SK-N-MC (cell line): Measurements from ENCODE around the gene AQP3.

Source experiments
- DNase-seq: peaks from one replicate; pipeline ENCODE4 v3.0.0-alpha.2; 2011; ENCODE audit warnings: low read depth, low spot score
- H3K27ac ChIP-seq: fragments of 200-600 bp; sonication (generic); 2 replicates; pipeline ENCODE4 v1.5.1; 2016; ENCODE audit warnings: mixed run types
- H3K36me3 ChIP-seq: fragments of 200-600 bp; sonication (generic); 2 replicates; pipeline ENCODE4 v1.6.1; 2017; ENCODE audit warnings: antibody characterized with exemption, low read length, mixed read lengths; ENCODE audit not compliant: insufficient read depth
- H3K4me3 ChIP-seq: fragments of 200-600 bp; sonication (generic); 2 replicates; pipeline ENCODE4 v1.5.1; 2016
- H3K9ac ChIP-seq: fragments of 200-600 bp; sonication (generic); 2 replicates; pipeline ENCODE4 v1.8.0; 2017; ENCODE audit warnings: mixed run types, mixed read lengths; ENCODE audit not compliant: insufficient read length
- H3K9me3 ChIP-seq: fragments of 200-600 bp; sonication (generic); 2 replicates; pipeline ENCODE4 v1.6.1; 2017; ENCODE audit warnings: low read depth, mild to moderate bottlenecking, antibody characterized with exemption, low read length, moderate library complexity, mixed read lengths
- EZH2 ChIP-seq: fragments of 200-600 bp; sonication (generic); IDR thresholded peaks from one replicate; pipeline ENCODE4 v1.6.1; 2017; ENCODE audit warnings: antibody characterized with exemption
- FOXP2 ChIP-seq: optimal IDR thresholded peaks from 2 replicates; pipeline ENCODE3; 2011; ENCODE audit warnings: mild to moderate bottlenecking, moderate library complexity; ENCODE audit not compliant: insufficient read depth; ENCODE audit errors: extremely low read length, control extremely low read depth
- POLR2AphosphoS5 ChIP-seq: IDR thresholded peaks from 2 replicates; pipeline ENCODE4 v1.6.1; 2012; ENCODE audit warnings: mild to moderate bottlenecking, low read depth, low read length, borderline replicate concordance

Gene AQP3

GRCh38 chr9:33472881-33473615, 25.7 kb upstream of the AQP3 start:
- Histone ChIP-seq H3K9ac (peak overlapping the region; percentile 91), H3K4me3 (peak overlapping the region; percentile 95), H3K27ac (no peak overlapping the region), H3K36me3 (peaks cover 40% of the 10 kb centered on the region), H3K9me3 (no peaks in the 10 kb centered on the region)
- no peak for DNase-seq
- TF ChIP-seq EZH2 (no peak), POLR2AphosphoS5 (no peak), FOXP2 (no peak)

DNA sequence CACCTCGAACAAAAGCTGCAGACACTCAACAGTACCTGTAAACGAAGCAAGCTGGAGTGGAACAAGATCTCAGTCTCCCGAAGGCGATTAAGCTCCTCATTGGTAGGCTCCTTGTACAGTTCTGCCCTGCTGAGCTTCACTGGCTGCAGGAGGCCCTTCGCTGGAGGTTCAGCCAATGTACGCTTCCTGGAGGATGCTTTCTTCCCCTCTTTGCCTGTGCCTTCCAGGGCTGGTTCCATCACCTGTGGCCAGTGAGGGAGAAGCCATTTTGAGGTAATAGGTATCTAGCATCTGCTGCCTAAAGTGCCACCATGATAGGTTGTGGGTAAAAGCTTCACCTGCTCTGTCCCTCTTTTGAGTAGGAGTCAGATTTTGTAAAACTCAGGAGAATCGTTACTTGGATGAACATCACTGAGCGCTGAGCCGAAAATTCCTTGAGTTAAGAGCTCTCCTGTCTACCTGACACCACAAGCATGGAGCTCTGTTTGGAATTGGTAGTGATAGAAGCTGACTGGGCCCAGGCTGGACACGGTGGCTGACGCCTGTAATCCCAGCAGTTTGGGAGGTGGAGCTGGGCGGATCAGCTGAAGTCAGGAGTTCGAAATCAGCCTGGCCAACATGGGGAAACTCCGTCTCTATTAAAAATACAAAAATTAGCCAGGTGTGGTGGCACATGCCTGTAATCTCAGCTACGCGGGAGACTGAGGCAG, 24.9 kb upstream of the AQP3 start:
- TF ChIP-seq POLR2AphosphoS5: no peak
- TF ChIP-seq EZH2: no peak
- TF ChIP-seq FOXP2: no peak
- no peak overlapping the region for H3K27ac ChIP-seq
- peaks cover 47% of the 10 kb centered on the region for H3K36me3 ChIP-seq
- no peaks in the 10 kb centered on the region for H3K9me3 ChIP-seq
- DNase-seq: no peak
- H3K9ac ChIP-seq: peak overlapping the region; percentile 91
- H3K4me3 ChIP-seq: peak overlapping the region; percentile 95

GRCh38 chr9:33471361-33471760, 24.0 kb upstream of the AQP3 start:
- H3K36me3 ChIP-seq: peaks cover 57% of the 10 kb centered on the region
- H3K27ac ChIP-seq: no peak overlapping the region
- H3K9ac ChIP-seq: no peak overlapping the region
- no peak for DNase-seq
- no peak overlapping the region for H3K4me3 ChIP-seq
- no peak for TF ChIP-seq FOXP2
- no peak for TF ChIP-seq POLR2AphosphoS5
- TF ChIP-seq EZH2: no peak
- no peaks in the 10 kb centered on the region for H3K9me3 ChIP-seq

DNA sequence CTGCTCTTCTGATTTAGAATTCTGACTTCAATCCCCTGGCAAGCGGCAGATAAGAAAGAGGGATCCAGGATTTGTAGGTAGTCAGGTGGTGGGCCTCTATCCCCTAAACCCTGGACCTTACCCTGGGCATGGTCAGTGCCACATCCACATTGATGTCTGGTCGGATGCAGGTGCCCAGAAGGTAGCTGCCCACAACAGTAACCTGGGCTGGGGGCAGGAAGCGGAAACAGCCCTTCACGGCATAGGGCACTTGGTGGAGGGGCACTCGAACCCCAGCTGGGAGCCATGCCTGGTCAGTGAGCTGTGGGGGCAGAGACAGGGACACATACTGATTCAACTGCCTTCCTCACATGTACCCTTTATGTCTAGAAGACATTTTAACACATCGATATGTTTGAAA, 22.5 kb upstream of the AQP3 start:
- H3K9me3 ChIP-seq: no peaks in the 10 kb centered on the region

GRCh38 chr9:33468797-33469621, 21.6 kb upstream of the AQP3 start:
- no peak overlapping the region for H3K4me3 ChIP-seq
- no peaks in the 10 kb centered on the region for H3K9me3 ChIP-seq
- H3K9ac ChIP-seq: no peak overlapping the region
- no peak overlapping the region for H3K27ac ChIP-seq
- DNase-seq: no peak
- H3K36me3 ChIP-seq: peaks cover 80% of the 10 kb centered on the region
- TF ChIP-seq POLR2AphosphoS5 (no peak), EZH2 (no peak)

More for the DNA sequence above, 22.5 kb upstream of the AQP3 start:
- H3K9ac ChIP-seq: no peak overlapping the region
- no peak overlapping the region for H3K4me3 ChIP-seq
- no peak for DNase-seq
- no peak overlapping the region for H3K27ac ChIP-seq
- TF ChIP-seq FOXP2 (no peak), POLR2AphosphoS5 (no peak), EZH2 (no peak)
- H3K36me3 ChIP-seq: peaks cover 71% of the 10 kb centered on the region

DNA sequence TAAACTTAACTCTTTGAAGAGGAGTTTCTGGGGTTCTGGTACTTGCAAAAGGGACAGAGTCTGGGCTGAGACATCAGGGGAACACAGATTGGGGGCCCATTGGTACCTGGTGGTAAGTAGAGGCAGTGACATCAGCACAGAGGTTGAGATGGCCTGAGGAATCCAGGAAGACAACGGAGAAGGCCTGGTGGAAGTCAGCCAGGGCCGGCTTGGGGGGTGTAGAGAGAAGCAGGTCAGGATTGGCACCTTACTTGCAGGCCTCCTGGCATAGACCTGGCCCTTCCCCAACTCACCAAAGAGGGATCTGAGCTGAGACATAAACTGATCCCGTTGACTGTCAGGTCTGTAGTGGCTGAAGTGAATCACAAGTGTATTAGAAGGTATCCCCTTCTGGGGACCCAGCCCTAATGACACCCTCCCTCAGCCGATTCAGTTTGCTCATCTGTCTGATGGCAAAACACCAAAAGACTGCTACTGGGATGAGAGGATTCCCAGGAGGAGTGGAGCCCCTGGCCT, 20.9 kb upstream of the AQP3 start:
- Histone ChIP-seq H3K4me3 (no peak overlapping the region), H3K9ac (no peak overlapping the region), H3K36me3 (peaks cover 87% of the 10 kb centered on the region), H3K27ac (no peak overlapping the region), H3K9me3 (no peaks in the 10 kb centered on the region)
- no peak for DNase-seq
- TF ChIP-seq EZH2 (no peak), FOXP2 (no peak), POLR2AphosphoS5 (no peak)

DNA sequence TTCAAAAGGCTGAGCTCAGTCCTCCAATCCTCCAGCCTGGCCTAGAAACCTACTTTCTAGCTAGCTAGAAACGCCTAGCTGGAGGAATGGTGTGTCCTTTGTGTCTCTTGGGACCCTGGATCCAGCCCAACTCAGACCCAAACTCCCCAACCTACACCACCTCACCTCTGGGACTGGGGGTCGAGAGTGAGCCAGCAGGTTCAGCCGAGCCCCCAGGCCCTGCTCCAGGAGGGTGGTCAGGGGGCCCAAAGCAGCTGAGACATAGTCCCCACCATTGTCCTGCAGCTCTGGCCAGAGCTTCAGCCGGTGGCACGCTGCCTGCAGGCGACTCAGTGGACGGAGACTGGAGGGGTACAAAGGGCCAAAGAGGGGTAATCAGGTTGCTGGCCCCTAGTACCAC, 20.1 kb upstream of the AQP3 start:
- Histone ChIP-seq H3K36me3 (peaks cover 95% of the 10 kb centered on the region), H3K27ac (no peak overlapping the region), H3K9ac (no peak overlapping the region), H3K9me3 (no peaks in the 10 kb centered on the region), H3K4me3 (no peak overlapping the region)
- no peak for TF ChIP-seq FOXP2
- no peak for DNase-seq
